Measurements from ENCODE around the gene LIN7A. TPM values are rescaled to one million over a fixed set of nuclear protein-coding genes. Genes with fewer than 3 reads are reported as not detected.
"Not testable (repeated sequence)": the region's sequence is repeated elsewhere in the genome, so short reads cannot be mapped to it uniquely, and the experiment has no call there.

Gene LIN7A
- total RNA-seq, 1 experiment from 2014 or later = 16.2 TPM

DNA sequence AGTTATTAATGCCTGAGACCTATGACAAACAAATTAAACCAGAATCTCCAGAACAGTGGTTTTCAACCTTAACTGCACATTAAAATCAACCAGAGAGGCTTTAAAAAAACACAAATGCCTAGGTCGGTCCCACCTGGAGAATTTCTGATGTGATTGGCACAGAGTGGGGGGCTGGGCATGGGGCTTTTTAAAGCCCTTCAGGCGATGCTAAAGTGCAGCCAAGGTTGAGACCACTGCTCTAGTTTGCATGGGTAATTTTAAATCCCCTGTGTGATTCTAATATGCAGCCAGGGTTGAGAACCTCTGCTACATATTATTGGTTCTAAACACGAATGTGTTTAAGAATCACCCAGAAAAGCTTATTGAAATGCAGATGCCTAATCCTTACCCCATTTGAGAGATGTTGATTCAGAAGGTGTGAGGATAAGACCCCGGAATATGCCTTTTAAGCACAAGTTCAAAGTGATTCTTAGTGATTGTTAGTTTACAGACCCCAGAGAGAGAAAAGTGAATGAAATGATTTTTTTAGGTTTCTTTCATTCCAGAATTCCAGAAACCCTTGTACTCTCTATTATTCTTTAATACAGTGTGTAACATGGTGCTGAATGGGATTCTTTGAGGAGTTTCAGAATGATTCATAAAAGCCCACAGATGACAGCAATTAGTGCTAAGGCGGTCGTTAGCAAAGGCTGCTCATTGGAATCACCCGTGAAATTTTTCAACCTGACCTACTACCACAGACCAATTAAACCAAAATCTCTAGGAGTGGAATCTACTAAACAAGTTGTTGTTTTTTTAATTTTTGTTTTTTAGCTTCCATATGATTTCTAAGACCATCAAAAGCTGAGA, 44.9 kb downstream of the LIN7A start:
- Histone ChIP-seq H3K4me3 (ENCODE audit: low read depth, low read length) (no peak overlapping the region), H3K4me1 (no peaks in the 10 kb centered on the region), H3K36me3 (ENCODE audit: control insufficient read depth, insufficient read depth, low read length) (no peaks in the 10 kb centered on the region), H3K9me3 (no peaks in the 10 kb centered on the region), H3K27me3 (replicated peaks; ENCODE audit: control insufficient read depth, insufficient read depth, low read length) (no peaks in the 10 kb centered on the region)
- POLR2A ChIA-PET = no interaction called here
- H3K27me3 Mint-ChIP-seq (ENCODE audit: insufficient read depth, unreplicated experiment) = no peaks in the 10 kb centered on the region
- no peak for TF ChIP-seq CTCF (IDR thresholded peaks at IDR 0.05; ENCODE audit: insufficient read depth in 1 of 2, low read depth in 1 of 2, low read length in 1 of 2, severe bottlenecking in 1 of 2, unreplicated experiment in 1 of 2)
- H3K4me3 Mint-ChIP-seq (ENCODE audit: unreplicated experiment) = no peak overlapping the region
- no peak for DNase-seq
- CTCF ChIA-PET = no interaction called here
- H3K36me3 Mint-ChIP-seq (ENCODE audit: insufficient read depth, unreplicated experiment) = no peaks in the 10 kb centered on the region
- no TSS peak for BruUV-seq (replicated peaks)
- H3K4me1 Mint-ChIP-seq (ENCODE audit: low read depth, unreplicated experiment) = no peaks in the 10 kb centered on the region
- intact Hi-C loops (cut with micrococcal nuclease; ENCODE audit: unreplicated experiment) = no loop called here
- no peak overlapping the region for H3K27ac Mint-ChIP-seq (ENCODE audit: unreplicated experiment)
- H3K9me3 Mint-ChIP-seq (ENCODE audit: unreplicated experiment) = no peaks in the 10 kb centered on the region

- Histone ChIP-seq H3K4me1 (no peaks in the 10 kb centered on the region), H3K9me3 (no peaks in the 10 kb centered on the region), H3K4me3 (ENCODE audit: low read depth, low read length) (no peak overlapping the region), H3K27me3 (replicated peaks; ENCODE audit: control insufficient read depth, insufficient read depth, low read length) (no peaks in the 10 kb centered on the region), H3K36me3 (ENCODE audit: control insufficient read depth, insufficient read depth, low read length) (no peaks in the 10 kb centered on the region)
- Mint-ChIP-seq H3K36me3 (ENCODE audit: insufficient read depth, unreplicated experiment) (peaks cover 8% of the 10 kb centered on the region), H3K27me3 (ENCODE audit: insufficient read depth, unreplicated experiment) (no peaks in the 10 kb centered on the region), H3K4me1 (ENCODE audit: low read depth, unreplicated experiment) (no peaks in the 10 kb centered on the region), H3K27ac (ENCODE audit: unreplicated experiment) (no peak overlapping the region), H3K4me3 (ENCODE audit: unreplicated experiment) (no peak overlapping the region), H3K9me3 (ENCODE audit: unreplicated experiment) (no peaks in the 10 kb centered on the region)
- TF ChIP-seq CTCF (IDR thresholded peaks at IDR 0.05; ENCODE audit: insufficient read depth in 1 of 2, low read depth in 1 of 2, low read length in 1 of 2, severe bottlenecking in 1 of 2, unreplicated experiment in 1 of 2) = no peak
- ChIA-PET POLR2A (no interaction called here), CTCF (no interaction called here)
- DNase-seq = no peak
- no TSS peak for BruUV-seq (replicated peaks)
- intact Hi-C loops (cut with micrococcal nuclease; ENCODE audit: unreplicated experiment) = no loop called here
Observed at GRCh38 chr12:80884651-80885050, 53.1 kb downstream of the LIN7A start.

GRCh38 chr12:80881106-80881505, 56.6 kb downstream of the LIN7A start:
- Histone ChIP-seq H3K36me3 (ENCODE audit: control insufficient read depth, insufficient read depth, low read length) (no peaks in the 10 kb centered on the region), H3K9me3 (no peaks in the 10 kb centered on the region), H3K4me1 (no peaks in the 10 kb centered on the region), H3K4me3 (ENCODE audit: low read depth, low read length) (no peak overlapping the region), H3K27me3 (replicated peaks; ENCODE audit: control insufficient read depth, insufficient read depth, low read length) (no peaks in the 10 kb centered on the region)
- intact Hi-C loops (cut with micrococcal nuclease; ENCODE audit: unreplicated experiment) = no loop called here
- Mint-ChIP-seq H3K4me1 (ENCODE audit: low read depth, unreplicated experiment) (no peaks in the 10 kb centered on the region), H3K36me3 (ENCODE audit: insufficient read depth, unreplicated experiment) (no peaks in the 10 kb centered on the region), H3K27me3 (ENCODE audit: insufficient read depth, unreplicated experiment) (no peaks in the 10 kb centered on the region), H3K4me3 (ENCODE audit: unreplicated experiment) (no peak overlapping the region), H3K9me3 (ENCODE audit: unreplicated experiment) (no peaks in the 10 kb centered on the region), H3K27ac (ENCODE audit: unreplicated experiment) (no peak overlapping the region)
- TF ChIP-seq CTCF (IDR thresholded peaks at IDR 0.05; ENCODE audit: insufficient read depth in 1 of 2, low read depth in 1 of 2, low read length in 1 of 2, severe bottlenecking in 1 of 2, unreplicated experiment in 1 of 2) = no peak
- CTCF ChIA-PET = no interaction called here
- POLR2A ChIA-PET = no interaction called here
- no TSS peak for BruUV-seq (replicated peaks)
- no peak for DNase-seq

DNA sequence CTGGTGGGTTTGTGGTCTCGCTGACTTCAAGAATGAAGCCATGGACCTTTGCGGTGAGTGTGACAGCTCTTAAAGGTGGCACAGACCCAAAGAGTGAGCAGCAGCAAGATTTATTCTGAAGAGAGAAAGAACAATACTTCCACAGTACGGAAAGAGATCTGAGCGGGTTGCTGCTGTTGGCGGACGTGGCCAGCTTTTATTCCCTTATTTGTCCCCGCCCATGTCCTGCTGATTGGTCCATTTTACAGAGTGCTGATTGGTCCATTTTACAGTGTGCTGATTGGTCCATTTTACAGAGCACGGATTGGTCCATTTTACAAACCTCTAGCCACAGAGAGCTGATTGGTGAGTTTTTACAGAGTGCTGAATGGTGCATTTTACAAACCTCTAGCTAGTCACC, 59.3 kb downstream of the LIN7A start:
- H3K4me3 ChIP-seq (ENCODE audit: low read depth, low read length); H3K4me3 Mint-ChIP-seq (ENCODE audit: unreplicated experiment); H3K9me3 ChIP-seq; intact Hi-C loops (cut with micrococcal nuclease; ENCODE audit: unreplicated experiment); H3K27ac Mint-ChIP-seq (ENCODE audit: unreplicated experiment); H3K4me1 ChIP-seq; DNase-seq; H3K27me3 Mint-ChIP-seq (ENCODE audit: insufficient read depth, unreplicated experiment); H3K4me1 Mint-ChIP-seq (ENCODE audit: low read depth, unreplicated experiment); H3K36me3 ChIP-seq (ENCODE audit: control insufficient read depth, insufficient read depth, low read length); H3K27me3 ChIP-seq (replicated peaks; ENCODE audit: control insufficient read depth, insufficient read depth, low read length); H3K9me3 Mint-ChIP-seq (ENCODE audit: unreplicated experiment); BruUV-seq (replicated peaks); H3K36me3 Mint-ChIP-seq (ENCODE audit: insufficient read depth, unreplicated experiment); POLR2A ChIA-PET; CTCF ChIA-PET: not testable (repeated sequence)
